Testis (tissue), 3 donors: ENCODE data around the gene CLK3. TPM values are rescaled to one million over a fixed set of nuclear protein-coding genes. Genes with fewer than 3 reads are reported as not detected.

ENCODE experiments used
- DNase-seq: peaks from one replicate; pipeline ENCODE4 v3.0.0-alpha.2; 2019
- H3K27ac ChIP-seq, 2 donors: fragments of 200-600 bp; sonication (generic); one replicate each; pipeline ENCODE4 v1.5.1; 2019
- H3K27me3 ChIP-seq: fragments of 200-600 bp; sonication (generic); one replicate; pipeline ENCODE4 v1.5.1; 2019
- H3K36me3 ChIP-seq: fragments of 200-600 bp; sonication (generic); one replicate; pipeline ENCODE4 v1.5.1; 2017; ENCODE audit warnings: low read depth; ENCODE audit errors: missing control alignments
- H3K4me1 ChIP-seq: fragments of 200-600 bp; sonication (generic); one replicate; pipeline ENCODE4 v1.5.1; 2019
- H3K4me3 ChIP-seq, 2 donors: fragments of 200-600 bp; sonication (generic); one replicate each; pipeline ENCODE4 v1.5.1; 2017 to 2019
- H3K9me3 ChIP-seq: fragments of 200-600 bp; sonication (generic); one replicate; pipeline ENCODE4 v1.5.1; 2017
- POLR2A ChIP-seq: fragments of 450-650 bp; IDR thresholded peaks from one replicate; pipeline ENCODE4 v1.6.1; 2017; ENCODE audit warnings: antibody characterized with exemption, mild to moderate bottlenecking, moderate library complexity
- WGBS, 2 donors: methylation state at CpG; one replicate each; pipeline ENCODE4 v1.1.5; 2018; 5-methylcytosine and 5-hydroxymethylcytosine counted together
- intact Hi-C: fragments of 100-400 bp; cut with DNase I; formaldehyde crosslinking; loops from one replicate; pipeline ENCODE4 v1.15.1; 2023; ENCODE audit warnings: low total_unique reads
- polyA plus RNA-seq: library from polyadenylated mRNA; stranded (reverse); fragments of 350-450 nt; fragmentation: Illumina TruSeq; extraction: RNeasy Lipid Tissue Mini Kit (QIAGEN cat#74804); gene quantifications from one replicate; pipeline ENCODE4 v1.2.3, GENCODE V29; 2014; ENCODE audit warnings: low read depth, low replicate concordance; ENCODE audit not compliant: insufficient read depth
- total RNA-seq, 2 donors: library from RNA; depleted of rRNA; stranded (reverse); fragments of >200 nt; gene quantifications; one replicate each; pipeline ENCODE4 v1.2.3, GENCODE V29; 2016
- TF ChIP-seq, protein P1 (sequence below), 3 experiments: fragments of 450-650 bp in 2 of 3; fragments of 200-600 bp in 1 of 3; sonication (generic) in 1 of 3; IDR thresholded peaks; one replicate each; pipeline ENCODE4 v1.5.1; 2016 to 2019; ENCODE audit warnings: antibody characterized with exemption in 3 of 3, mild to moderate bottlenecking in 2 of 3, moderate library complexity in 1 of 3

Gene CLK3
- total and polyA plus RNA-seq, 3 donors from 2014 or later = 137 to 197 (median 162) TPM

DNA sequence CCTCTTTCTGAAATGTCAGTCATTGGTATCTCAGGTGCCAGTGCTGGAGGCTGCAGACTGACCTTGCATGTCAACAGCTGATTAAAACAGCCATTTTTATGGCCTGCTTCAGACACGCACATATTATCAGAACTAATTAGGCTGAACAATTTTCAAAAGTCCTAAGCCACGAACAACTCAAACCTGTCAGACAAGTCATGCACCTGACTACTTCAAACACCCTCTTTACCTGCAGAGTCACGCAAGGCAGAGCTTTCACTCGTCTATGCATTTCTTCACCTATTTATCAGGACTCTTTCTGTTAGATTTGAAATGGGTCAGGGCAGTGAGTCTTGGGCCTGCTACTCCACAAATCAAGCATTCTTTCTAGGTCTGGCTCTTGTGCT is 26.7 kb downstream of the CLK3 start:
- no peaks in the 10 kb centered on the region for H3K36me3 ChIP-seq
- no peak for DNase-seq
- TF ChIP-seq, protein P1, sequence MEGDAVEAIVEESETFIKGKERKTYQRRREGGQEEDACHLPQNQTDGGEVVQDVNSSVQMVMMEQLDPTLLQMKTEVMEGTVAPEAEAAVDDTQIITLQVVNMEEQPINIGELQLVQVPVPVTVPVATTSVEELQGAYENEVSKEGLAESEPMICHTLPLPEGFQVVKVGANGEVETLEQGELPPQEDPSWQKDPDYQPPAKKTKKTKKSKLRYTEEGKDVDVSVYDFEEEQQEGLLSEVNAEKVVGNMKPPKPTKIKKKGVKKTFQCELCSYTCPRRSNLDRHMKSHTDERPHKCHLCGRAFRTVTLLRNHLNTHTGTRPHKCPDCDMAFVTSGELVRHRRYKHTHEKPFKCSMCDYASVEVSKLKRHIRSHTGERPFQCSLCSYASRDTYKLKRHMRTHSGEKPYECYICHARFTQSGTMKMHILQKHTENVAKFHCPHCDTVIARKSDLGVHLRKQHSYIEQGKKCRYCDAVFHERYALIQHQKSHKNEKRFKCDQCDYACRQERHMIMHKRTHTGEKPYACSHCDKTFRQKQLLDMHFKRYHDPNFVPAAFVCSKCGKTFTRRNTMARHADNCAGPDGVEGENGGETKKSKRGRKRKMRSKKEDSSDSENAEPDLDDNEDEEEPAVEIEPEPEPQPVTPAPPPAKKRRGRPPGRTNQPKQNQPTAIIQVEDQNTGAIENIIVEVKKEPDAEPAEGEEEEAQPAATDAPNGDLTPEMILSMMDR (IDR thresholded peaks at IDR 0.05) = no peak
- no peak for TF ChIP-seq POLR2A

DNA sequence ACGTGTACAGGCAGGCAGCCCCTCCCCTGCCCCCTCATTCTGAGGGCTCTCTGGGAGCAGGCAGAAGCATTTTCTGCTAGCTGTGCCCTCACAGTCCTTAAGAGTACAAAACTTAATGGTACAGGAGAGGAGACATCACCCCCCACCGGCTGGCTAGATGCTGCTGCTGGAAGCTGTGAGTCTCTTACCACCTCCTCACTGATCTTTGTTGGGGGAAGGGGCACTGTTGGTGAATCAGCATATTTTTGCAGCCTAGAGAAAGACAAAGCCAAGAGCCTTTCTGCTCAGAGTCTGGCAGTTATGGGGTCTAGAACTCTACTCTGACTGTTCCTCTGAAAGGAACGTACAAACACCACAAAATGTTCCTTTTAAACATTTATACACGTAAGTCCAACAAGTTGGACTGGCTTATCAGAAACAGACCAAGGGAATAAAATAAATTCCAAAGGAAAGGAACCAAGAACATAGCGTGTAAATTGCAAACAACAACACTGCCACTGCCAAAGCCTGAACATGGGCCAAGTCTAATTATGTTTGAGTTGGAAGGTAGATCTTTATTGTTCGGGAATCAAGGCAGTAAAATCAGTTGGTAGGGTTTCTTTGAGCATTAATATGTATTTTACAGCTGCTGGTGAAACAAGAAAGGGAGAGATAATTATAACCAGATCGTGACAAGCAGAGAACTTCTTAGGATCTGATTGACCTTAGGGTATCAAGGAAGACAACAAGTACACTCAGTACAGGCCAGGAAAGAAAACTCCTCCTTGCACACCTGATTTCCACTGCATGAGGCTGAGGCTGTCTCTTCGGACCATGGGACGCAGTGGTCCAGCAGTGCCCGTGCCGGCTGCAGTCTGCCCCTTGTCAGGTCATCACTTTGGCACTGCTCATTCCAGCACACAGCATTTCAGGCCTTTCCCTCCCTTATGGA is 27.4 kb downstream of the CLK3 start:
- Histone ChIP-seq H3K36me3 (no peaks in the 10 kb centered on the region), H3K9me3 (no peaks in the 10 kb centered on the region), H3K27me3 (no peaks in the 10 kb centered on the region), H3K4me1 (peaks cover 6% of the 10 kb centered on the region), H3K4me3 (no peak overlapping the region), H3K27ac (peak overlapping the region in 1 of 2 donors; percentile 36)
- TF ChIP-seq POLR2A = no peak
- TF ChIP-seq, protein P1 (IDR thresholded peaks at IDR 0.05) = no peak
- WGBS, 2 donors = 40 to 52% methylated on average over 11 of the region's 11 CpGs
- intact Hi-C loops = no loop called here
- DNase-seq = no peak

More for the DNA sequence above, 26.7 kb downstream of the CLK3 start:
- Histone ChIP-seq H3K9me3 (no peaks in the 10 kb centered on the region), H3K27ac (peak overlapping the region in 1 of 2 donors; percentile 36), H3K4me1 (peaks cover 6% of the 10 kb centered on the region), H3K4me3 (no peak overlapping the region), H3K27me3 (no peaks in the 10 kb centered on the region)
- intact Hi-C loops = no loop called here
- 64 to 71% methylated on average over 4 of the region's 4 CpGs for WGBS, 2 donors

DNA sequence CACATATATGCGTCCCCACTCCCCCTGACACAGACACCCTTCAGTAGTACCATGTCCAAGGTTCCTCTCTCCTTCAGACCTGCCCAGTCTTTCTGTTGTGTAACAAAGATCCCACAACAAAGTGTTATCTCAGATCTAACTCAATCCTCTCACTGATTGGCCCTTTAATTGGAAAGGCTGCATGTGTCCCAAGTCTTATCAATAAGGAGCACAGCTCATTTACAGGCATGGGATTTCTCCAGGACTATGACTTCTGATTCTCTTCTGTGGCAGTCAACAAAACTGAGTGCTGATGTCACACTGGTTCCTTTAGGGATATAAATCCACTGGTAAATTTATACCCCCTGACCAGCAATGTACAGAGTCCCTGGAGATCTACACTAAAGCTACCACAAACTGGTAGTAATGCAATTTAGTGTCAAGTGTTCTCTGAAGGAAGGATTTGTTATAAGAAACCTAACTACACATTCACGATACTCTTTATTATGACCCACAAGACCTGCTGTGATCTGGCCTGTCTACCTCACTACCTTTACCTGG is 28.1 kb downstream of the CLK3 start:
- WGBS, 2 donors = 68 to 82% methylated on average over 2 of the region's 2 CpGs
- no peaks in the 10 kb centered on the region for H3K36me3 ChIP-seq
- peaks cover 6% of the 10 kb centered on the region for H3K4me1 ChIP-seq
- H3K9me3 ChIP-seq = no peaks in the 10 kb centered on the region
- H3K27ac ChIP-seq = peak overlapping the region in 1 of 2 donors; percentile 36
- H3K27me3 ChIP-seq = no peaks in the 10 kb centered on the region
- no peak overlapping the region for H3K4me3 ChIP-seq
- no peak for TF ChIP-seq POLR2A
- TF ChIP-seq, protein P1 (IDR thresholded peaks at IDR 0.05) = no peak
- no peak for DNase-seq
- intact Hi-C loops = no loop called here

DNA sequence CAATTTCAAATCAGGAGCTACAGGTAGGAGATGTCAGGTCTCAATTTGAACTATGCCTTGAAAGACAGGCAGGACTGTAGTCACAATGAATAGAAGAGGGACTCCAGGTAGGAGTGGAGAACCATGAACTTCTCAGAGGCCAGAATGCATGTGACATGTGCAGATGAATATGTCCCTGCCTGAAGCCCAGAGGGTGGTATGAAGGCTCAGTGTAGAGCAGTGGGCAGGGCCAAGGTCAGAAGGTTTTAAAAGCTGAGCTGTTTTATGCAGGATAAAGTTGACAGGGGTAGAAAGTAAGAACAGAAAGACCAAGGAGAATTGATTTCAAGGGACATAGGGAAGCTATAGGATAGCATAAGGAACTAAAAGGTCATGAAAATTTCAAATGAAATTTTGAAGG is 30.8 kb downstream of the CLK3 start:
- no peaks in the 10 kb centered on the region for H3K36me3 ChIP-seq
- no peak overlapping the region for H3K27ac ChIP-seq
- DNase-seq = no peak
- intact Hi-C loops = no loop called here
- H3K27me3 ChIP-seq = no peaks in the 10 kb centered on the region
- H3K4me1 ChIP-seq = peaks cover 11% of the 10 kb centered on the region
- H3K4me3 ChIP-seq = no peak overlapping the region
- H3K9me3 ChIP-seq = no peaks in the 10 kb centered on the region
- TF ChIP-seq, protein P1 (IDR thresholded peaks at IDR 0.05) = no peak
